Ureter (tissue), 1 donor: ENCODE results near the gene TPK1. TPM values are rescaled to one million over a fixed set of nuclear protein-coding genes. Genes with fewer than 3 reads are reported as not detected.

Experiments
- DNase-seq: peaks from one replicate; pipeline ENCODE4 v3.0.0-alpha.2; 2020; ENCODE audit warnings: low spot score
- total RNA-seq: library from RNA; stranded (reverse); gene quantifications from one replicate; pipeline ENCODE4 v1.2.4, GENCODE V29; 2023
- donor health status: DM: yes; HTN: yes; CAD: no.

Gene TPK1
- total RNA-seq, 1 donor from 2014 or later, result 12.7 TPM

- DNase-seq, result no peak
Observed at GRCh38 chr7:144529269-144529926, 306.5 kb downstream of the TPK1 start.

- DNase-seq, result no peak
Observed at GRCh38 chr7:144528536-144529045, 307.3 kb downstream of the TPK1 start.

- no peak for DNase-seq
Observed at GRCh38 chr7:144527051-144527471, 308.8 kb downstream of the TPK1 start.

GRCh38 chr7:144525956-144526355 lies 309.9 kb downstream of the TPK1 start:
- no peak for DNase-seq

GRCh38 chr7:144524271-144524670 lies 311.6 kb downstream of the TPK1 start:
- DNase-seq, result no peak

GRCh38 chr7:144523621-144524020 lies 312.2 kb downstream of the TPK1 start:
- DNase-seq, result no peak

GRCh38 chr7:144519925-144520324 lies 315.9 kb downstream of the TPK1 start:
- DNase-seq, result no peak

GRCh38 chr7:144518360-144518759 lies 317.5 kb downstream of the TPK1 start:
- no peak for DNase-seq

GRCh38 chr7:144517749-144518148 lies 318.1 kb downstream of the TPK1 start:
- DNase-seq, result no peak

- DNase-seq, result no peak
Observed at GRCh38 chr7:144516729-144517525, 318.9 kb downstream of the TPK1 start.

- no peak for DNase-seq
Observed at GRCh38 chr7:144513334-144513733, 322.5 kb downstream of the TPK1 start.

- DNase-seq, result no peak
Observed at GRCh38 chr7:144510621-144511020, 325.2 kb downstream of the TPK1 start.

- DNase-seq, result no peak
Observed at GRCh38 chr7:144508702-144509101, 327.2 kb downstream of the TPK1 start.

- no peak for DNase-seq
Observed at GRCh38 chr7:144503215-144503614, 332.6 kb downstream of the TPK1 start.

- DNase-seq, result no peak
Observed at GRCh38 chr7:144500225-144500624, 335.6 kb downstream of the TPK1 start.

- DNase-seq, result no peak
Observed at GRCh38 chr7:144497282-144497681, 338.6 kb downstream of the TPK1 start.

- DNase-seq, result no peak
Observed at GRCh38 chr7:144494355-144494754, 341.5 kb downstream of the TPK1 start.

GRCh38 chr7:144489504-144489903 lies 346.3 kb downstream of the TPK1 start:
- no peak for DNase-seq

- DNase-seq, result no peak
Observed at GRCh38 chr7:144488977-144489376, 346.9 kb downstream of the TPK1 start.

GRCh38 chr7:144487901-144488300 lies 348.0 kb downstream of the TPK1 start:
- DNase-seq, result no peak

GRCh38 chr7:144484445-144484844 lies 351.4 kb downstream of the TPK1 start:
- DNase-seq, result no peak

GRCh38 chr7:144483189-144483588 lies 352.7 kb downstream of the TPK1 start:
- DNase-seq, result no peak

GRCh38 chr7:144481833-144482232 lies 354.0 kb downstream of the TPK1 start:
- no peak for DNase-seq
